Fibroblast of lung (primary cell): ENCODE measurements around the gene ELOVL4. TPM values are rescaled to one million over a fixed set of nuclear protein-coding genes. Genes with fewer than 3 reads are reported as not detected.

Experiments
- DNase-seq, 2 donors: peaks; one replicate each; pipeline versions ENCODE4 v3.0.0 to v3.0.0-alpha.2; 2010; ENCODE audit warnings: low read depth in 2 of 2
- H2AFZ ChIP-seq: 2 replicates; pipeline ENCODE4 v1.5.1; 2012; ENCODE audit warnings: low read length, control low read depth, inconsistent platforms
- H3K27ac ChIP-seq: 2 replicates; pipeline ENCODE4 v1.5.1; 2011; ENCODE audit warnings: low read length, control low read depth; ENCODE audit not compliant: insufficient read depth
- H3K27me3 ChIP-seq: 2 replicates; pipeline ENCODE4 v1.5.1; 2011; ENCODE audit warnings: mild to moderate bottlenecking, low read length; ENCODE audit not compliant: control insufficient read depth, insufficient read depth
- H3K36me3 ChIP-seq: 2 replicates; pipeline ENCODE4 v1.5.1; 2011; ENCODE audit warnings: low read length; ENCODE audit not compliant: control insufficient read depth, insufficient read depth
- H3K4me1 ChIP-seq: 2 replicates; pipeline ENCODE4 v1.5.1; 2011; ENCODE audit warnings: low read length; ENCODE audit not compliant: control insufficient read depth, insufficient read depth; ENCODE audit errors: extremely low read depth
- H3K4me2 ChIP-seq: 2 replicates; pipeline ENCODE4 v1.5.1; 2011; ENCODE audit warnings: low read length, control low read depth; ENCODE audit not compliant: insufficient read depth; ENCODE audit errors: extremely low read depth
- H3K4me3 ChIP-seq, 4 experiments: fragments of 200-600 bp in 1 of 4; sonication (generic) in 1 of 4; replicated peaks in 1 of 4; 2 replicates each; pipeline ENCODE4 v1.5.1; 2011 to 2016; ENCODE audit warnings: low read length in 4 of 4, low read depth in 3 of 4, mild to moderate bottlenecking in 3 of 4, control low read depth in 2 of 4, inconsistent platforms in 1 of 4, mixed read lengths in 1 of 4; ENCODE audit not compliant: insufficient read depth in 1 of 4; ENCODE audit errors: control extremely low read depth in 1 of 4
- H3K79me2 ChIP-seq: 2 replicates; pipeline ENCODE4 v1.5.1; 2012; ENCODE audit warnings: mild to moderate bottlenecking, low read length, inconsistent platforms; ENCODE audit not compliant: control insufficient read depth, insufficient read depth
- H3K9ac ChIP-seq: 2 replicates; pipeline ENCODE4 v1.5.1; 2011; ENCODE audit warnings: mild to moderate bottlenecking, low read length, control low read depth; ENCODE audit not compliant: insufficient read depth
- H3K9me3 ChIP-seq: 2 replicates; pipeline ENCODE4 v1.5.1; 2012; ENCODE audit warnings: low read depth, low read length; ENCODE audit not compliant: control insufficient read depth, insufficient read depth
- H4K20me1 ChIP-seq: 2 replicates; pipeline ENCODE4 v1.5.1; 2011; ENCODE audit warnings: low read length; ENCODE audit not compliant: control insufficient read depth, insufficient read depth; ENCODE audit errors: extremely low read depth
- EZH2 ChIP-seq: IDR thresholded peaks from 2 replicates; pipeline ENCODE4 v1.5.1; 2012; ENCODE audit warnings: low read length, control low read depth, mild to moderate bottlenecking; ENCODE audit errors: missing control alignments
- polyA plus RNA-seq, 2 donors: library from polyadenylated mRNA; depleted of rRNA in 1 of 2; stranded (reverse) in 1 of 2; unstranded in 1 of 2; fragments of >200 nt; gene quantifications; 2 replicates each; pipeline ENCODE4 v1.2.1, GENCODE V29; 2011 to 2012; ENCODE audit warnings: missing spikeins in 1 of 2
- total RNA-seq: library from RNA; depleted of rRNA; stranded (reverse); fragments of >200 nt; gene quantifications from 2 replicates; pipeline ENCODE4 v1.2.1, GENCODE V29; 2014
- TF ChIP-seq, protein P1 (sequence below), 2 donors: IDR thresholded peaks in 1 of 2; conservative IDR thresholded peaks in 1 of 2; 1 replicate in 1 of 2; 2 replicates in 1 of 2; pipeline ENCODE4 v1.5.1; 2011 to 2012; ENCODE audit warnings: low read length in 2 of 2, control low read depth in 1 of 2, inconsistent platforms in 1 of 2, low read depth in 1 of 2, mild to moderate bottlenecking in 1 of 2

Gene ELOVL4
- total and polyA plus RNA-seq, 2 donors (not counting 1 experiment from before 2014, with no cell fraction given) = 4.3 to 6.4 TPM

DNA sequence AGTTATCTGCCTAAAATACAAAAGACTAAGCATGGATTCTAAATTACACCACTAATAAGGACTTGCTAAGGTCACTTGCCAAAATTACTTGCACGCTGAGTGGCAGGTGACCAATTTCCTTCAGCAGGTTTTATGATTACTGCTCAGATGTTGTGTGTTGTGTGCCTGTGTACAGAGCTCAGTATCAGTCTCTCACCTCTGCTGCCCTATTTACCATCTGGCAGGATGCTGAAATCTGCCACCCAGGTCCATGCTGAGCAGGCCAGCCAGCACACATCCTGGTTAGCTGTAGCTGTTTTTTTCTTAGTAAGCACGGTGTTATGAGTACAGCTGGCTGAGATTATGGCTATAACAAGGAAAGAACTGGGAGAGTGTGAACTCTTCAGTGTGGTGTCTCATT, 34.0 kb downstream of the ELOVL4 start:
- H3K9ac ChIP-seq = no peak overlapping the region
- H3K9me3 ChIP-seq = no peaks in the 10 kb centered on the region
- no peaks in the 10 kb centered on the region for H3K27me3 ChIP-seq
- no peaks in the 10 kb centered on the region for H3K4me1 ChIP-seq
- H3K27ac ChIP-seq = no peak overlapping the region
- no peak overlapping the region for H2AFZ ChIP-seq
- H3K36me3 ChIP-seq = no peaks in the 10 kb centered on the region
- no peak for DNase-seq
- no peak overlapping the region for H3K4me2 ChIP-seq
- H4K20me1 ChIP-seq = no peaks in the 10 kb centered on the region
- no peaks in the 10 kb centered on the region for H3K79me2 ChIP-seq
- no peak overlapping the region for H3K4me3 ChIP-seq
- TF ChIP-seq, protein P1, sequence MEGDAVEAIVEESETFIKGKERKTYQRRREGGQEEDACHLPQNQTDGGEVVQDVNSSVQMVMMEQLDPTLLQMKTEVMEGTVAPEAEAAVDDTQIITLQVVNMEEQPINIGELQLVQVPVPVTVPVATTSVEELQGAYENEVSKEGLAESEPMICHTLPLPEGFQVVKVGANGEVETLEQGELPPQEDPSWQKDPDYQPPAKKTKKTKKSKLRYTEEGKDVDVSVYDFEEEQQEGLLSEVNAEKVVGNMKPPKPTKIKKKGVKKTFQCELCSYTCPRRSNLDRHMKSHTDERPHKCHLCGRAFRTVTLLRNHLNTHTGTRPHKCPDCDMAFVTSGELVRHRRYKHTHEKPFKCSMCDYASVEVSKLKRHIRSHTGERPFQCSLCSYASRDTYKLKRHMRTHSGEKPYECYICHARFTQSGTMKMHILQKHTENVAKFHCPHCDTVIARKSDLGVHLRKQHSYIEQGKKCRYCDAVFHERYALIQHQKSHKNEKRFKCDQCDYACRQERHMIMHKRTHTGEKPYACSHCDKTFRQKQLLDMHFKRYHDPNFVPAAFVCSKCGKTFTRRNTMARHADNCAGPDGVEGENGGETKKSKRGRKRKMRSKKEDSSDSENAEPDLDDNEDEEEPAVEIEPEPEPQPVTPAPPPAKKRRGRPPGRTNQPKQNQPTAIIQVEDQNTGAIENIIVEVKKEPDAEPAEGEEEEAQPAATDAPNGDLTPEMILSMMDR (conservative IDR thresholded peaks at IDR 0.05 in 1 of 2, IDR thresholded peaks at IDR 0.05 in 1 of 2; ENCODE audit: low read depth in 1 of 2, low read length in 2 of 2) = no peak
- no peak for TF ChIP-seq EZH2

DNA sequence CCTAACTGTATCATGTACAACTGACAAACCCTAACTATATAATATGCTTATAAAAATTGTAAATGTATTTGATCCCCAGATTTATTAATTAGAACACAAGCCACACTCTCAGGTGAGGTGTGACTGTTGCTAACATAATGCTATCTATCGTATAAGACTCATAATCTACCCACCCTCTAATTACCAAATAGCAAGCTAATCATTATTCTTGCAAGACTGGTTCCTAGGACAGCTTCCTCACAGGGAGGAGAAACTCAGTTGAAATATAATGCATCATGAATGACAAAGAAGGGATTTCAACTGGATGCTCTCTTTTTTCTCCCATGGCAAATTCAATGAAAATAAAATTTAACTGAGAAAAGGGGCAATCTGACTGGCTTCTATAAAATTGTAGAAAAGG, 35.4 kb downstream of the ELOVL4 start:
- H4K20me1 ChIP-seq = no peaks in the 10 kb centered on the region
- no peaks in the 10 kb centered on the region for H3K9me3 ChIP-seq
- H3K27me3 ChIP-seq = no peaks in the 10 kb centered on the region
- H3K4me2 ChIP-seq = no peak overlapping the region
- TF ChIP-seq EZH2 = no peak
- TF ChIP-seq, protein P1 (conservative IDR thresholded peaks at IDR 0.05 in 1 of 2, IDR thresholded peaks at IDR 0.05 in 1 of 2; ENCODE audit: low read depth in 1 of 2, low read length in 2 of 2) = no peak
- H2AFZ ChIP-seq = no peak overlapping the region
- no peak for DNase-seq
- H3K79me2 ChIP-seq = no peaks in the 10 kb centered on the region
- no peaks in the 10 kb centered on the region for H3K4me1 ChIP-seq
- no peak overlapping the region for H3K9ac ChIP-seq
- H3K27ac ChIP-seq = no peak overlapping the region
- no peaks in the 10 kb centered on the region for H3K36me3 ChIP-seq
- no peak overlapping the region for H3K4me3 ChIP-seq

DNA sequence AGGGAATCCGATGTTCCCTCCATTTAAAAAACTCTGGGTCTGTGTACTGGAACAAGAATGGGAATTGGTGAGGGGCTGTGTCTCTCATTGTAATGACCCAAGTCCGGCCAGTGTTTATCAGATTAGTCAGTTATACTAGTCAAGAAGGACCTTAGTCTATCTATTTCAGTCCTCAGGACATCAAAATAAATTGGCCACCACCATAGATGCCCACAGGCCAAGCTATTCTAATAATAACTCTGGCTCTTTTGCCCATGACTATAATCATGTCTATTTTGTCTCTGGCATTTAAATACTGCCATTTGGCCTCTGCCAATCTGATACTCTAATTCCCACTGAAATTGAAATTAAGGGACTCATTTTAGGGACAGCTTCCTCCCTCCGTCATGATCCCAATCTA, 37.8 kb downstream of the ELOVL4 start:
- Histone ChIP-seq H3K79me2 (no peaks in the 10 kb centered on the region), H3K4me1 (no peaks in the 10 kb centered on the region), H3K9me3 (no peaks in the 10 kb centered on the region), H3K9ac (no peak overlapping the region), H3K4me2 (no peak overlapping the region), H3K36me3 (no peaks in the 10 kb centered on the region), H3K4me3 (no peak overlapping the region), H3K27ac (no peak overlapping the region), H3K27me3 (no peaks in the 10 kb centered on the region), H2AFZ (no peak overlapping the region), H4K20me1 (no peaks in the 10 kb centered on the region)
- TF ChIP-seq EZH2 = no peak
- TF ChIP-seq, protein P1 (conservative IDR thresholded peaks at IDR 0.05 in 1 of 2, IDR thresholded peaks at IDR 0.05 in 1 of 2; ENCODE audit: low read depth in 1 of 2, low read length in 2 of 2) = no peak
- no peak for DNase-seq
